ENCODE results near the gene RAB11FIP4. TPM values are rescaled to one million over a fixed set of nuclear protein-coding genes. Genes with fewer than 3 reads are reported as not detected.
A peak's percentile ranks its signal among the peaks of the same experiment; 100 is the strongest.

RAB11FIP4 gene
- total and polyA plus RNA-seq, 12 donors: 1.6 to 13.9 (median 8.4) TPM

- intact Hi-C loops (cut with DNase I): loop anchor here in 1 of 10 donors (2.0 kb wide), 1 partner anchor 132 kb away; no protein-coding TSS in a partner anchor
- no peaks in the 10 kb centered on the region for H3K36me3 ChIP-seq
- no peak for TF ChIP-seq CTCF (IDR thresholded peaks at IDR 0.05)
- H3K9me3 ChIP-seq: no peaks in the 10 kb centered on the region
- peaks cover 0 to 19% (median 8%) of the 10 kb centered on the region in 9 donors for H3K4me1 ChIP-seq
- no peaks in the 10 kb centered on the region for H3K27me3 ChIP-seq
- no peak for DNase-seq
- no peak for ATAC-seq
- no peak overlapping the region for H3K27ac ChIP-seq
- no peak overlapping the region for H3K4me3 ChIP-seq
- WGBS, 2 donors: 74 to 79% methylated on average over 4 of the region's 4 CpGs
Measured at GRCh38 chr17:31546650-31547049, 155.2 kb downstream of the RAB11FIP4 start.

- DNase-seq (no peak), ATAC-seq (peak in 4 of 8 donors; percentile 4 to 43 (median 26))
- 39 to 44% methylated on average over 5 of the region's 5 CpGs for WGBS, 2 donors
- Histone ChIP-seq H3K27me3 (no peaks in the 10 kb centered on the region), H3K4me3 (peak overlapping the region; percentile 55 to 93 (median 80)), H3K36me3 (no peaks in the 10 kb centered on the region), H3K9me3 (no peaks in the 10 kb centered on the region), H3K4me1 (peaks cover 0 to 19% (median 8%) of the 10 kb centered on the region in 9 donors), H3K27ac (peak overlapping the region; percentile 83 to 98 (median 94))
- intact Hi-C loops (cut with DNase I): loop anchor here in 1 of 10 donors (1.0 to 2.0 kb wide), 2 partner anchors 10 to 352 kb away; partner anchors contain the start of gene UTP6
- TF ChIP-seq CTCF (IDR thresholded peaks at IDR 0.05): no peak
Measured at GRCh38 chr17:31548709-31549108, 157.2 kb downstream of the RAB11FIP4 start.

GRCh38 chr17:31549121-31549524, 157.6 kb downstream of the RAB11FIP4 start:
- Histone ChIP-seq H3K27me3 (no peaks in the 10 kb centered on the region), H3K36me3 (no peaks in the 10 kb centered on the region), H3K4me3 (peak overlapping the region; percentile 55 to 93 (median 80)), H3K27ac (peak overlapping the region; percentile 83 to 98 (median 94)), H3K4me1 (peaks cover 0 to 19% (median 8%) of the 10 kb centered on the region in 9 donors), H3K9me3 (no peaks in the 10 kb centered on the region)
- no peak for TF ChIP-seq CTCF (IDR thresholded peaks at IDR 0.05)
- intact Hi-C loops (cut with DNase I): loop anchor here in 1 of 10 donors (1.0 to 2.0 kb wide), 2 partner anchors 9 to 352 kb away; partner anchors contain the start of gene UTP6
- ATAC-seq: peak in 6 of 8 donors; percentile 8 to 56 (median 28)
- no peak for DNase-seq
- 0% methylated on average over 18 of the region's 18 CpGs for WGBS, 2 donors

GRCh38 chr17:31549525-31550388, 158.3 kb downstream of the RAB11FIP4 start:
- peak; percentile 93 to 98 (median 96) for ATAC-seq
- WGBS, 2 donors: 1% methylated on average over 71 to 105 of the region's 105 CpGs
- Histone ChIP-seq H3K36me3 (no peaks in the 10 kb centered on the region), H3K4me3 (peak overlapping the region; percentile 55 to 93 (median 80)), H3K9me3 (no peaks in the 10 kb centered on the region), H3K4me1 (peaks cover 0 to 19% (median 8%) of the 10 kb centered on the region in 9 donors), H3K27me3 (no peaks in the 10 kb centered on the region), H3K27ac (peak overlapping the region; percentile 83 to 98 (median 94))
- peak in 1 of 9 donors; percentile 4 for TF ChIP-seq CTCF (IDR thresholded peaks at IDR 0.05)
- intact Hi-C loops (cut with DNase I): loop anchor here in 3 of 10 donors (1.0 to 10.0 kb wide), 4 partner anchors 9 to 351 kb away; partner anchors contain the start of gene UTP6 (in 1 of the 3)
- peak; percentile 91 to 93 for DNase-seq

Data from heart right ventricle (tissue), 16 donors.